ENCODE data around the gene BMP8B.

BMP8B gene

DNA sequence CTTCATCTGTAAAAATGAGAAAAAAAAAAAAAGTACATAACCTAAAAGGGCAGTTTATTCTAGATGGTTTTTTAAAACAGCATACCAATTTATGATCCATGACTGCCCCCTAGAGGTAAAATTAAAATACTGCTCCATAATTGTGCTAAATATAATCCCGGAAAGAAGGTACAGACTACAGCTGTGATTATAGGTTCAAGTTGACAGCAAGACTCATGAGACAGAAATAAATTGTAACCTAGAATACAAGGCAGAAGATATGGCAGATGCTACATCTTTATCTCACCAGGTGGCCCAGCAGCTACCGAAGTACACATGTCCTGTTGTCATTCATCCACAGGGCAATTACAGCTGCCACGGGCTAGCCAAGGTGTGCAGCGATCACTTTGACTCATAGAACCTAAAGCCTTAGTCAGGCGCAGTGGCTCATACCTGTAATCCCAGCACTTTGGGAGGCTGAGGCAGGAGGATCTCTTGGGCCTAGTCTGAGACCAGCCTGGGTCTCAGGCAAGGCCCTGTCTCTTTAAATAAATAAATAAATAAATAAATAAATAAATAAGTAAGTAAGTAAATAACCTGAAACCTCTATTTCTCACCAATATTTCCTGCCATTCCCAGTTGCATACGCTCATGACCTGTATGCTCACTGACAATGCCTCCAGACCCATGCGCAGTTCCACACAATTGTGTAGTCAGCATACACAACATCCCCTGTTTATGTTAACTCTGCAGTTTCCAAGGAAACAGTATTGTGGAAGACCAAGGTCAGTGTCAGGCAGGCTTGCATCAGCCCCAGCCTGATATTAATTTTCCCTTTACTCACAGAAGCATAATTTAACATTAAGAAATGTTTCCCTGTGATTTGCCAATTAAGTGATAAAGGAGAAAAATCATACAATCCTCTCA, 68.3 kb downstream of the BMP8B start (continued):
- TF ChIP-seq MEIS1 (CRISPR knock-in tag; IDR thresholded peaks at IDR 0.05; ENCODE audit: borderline replicate concordance) (no peak), ZNF660 (tag by site-specific recombination; IDR thresholded peaks at IDR 0.05) (0 out of 2 replicates have a peak, but pooled peaks have one; percentile 36), ZNF133 (tag by site-specific recombination; IDR thresholded peaks at IDR 0.05) (no peak), ZNF202 (tag by site-specific recombination; IDR thresholded peaks at IDR 0.05; ENCODE audit: borderline replicate concordance) (no peak), ZNF23 (tag by site-specific recombination; IDR thresholded peaks at IDR 0.05; ENCODE audit: borderline replicate concordance) (0 out of 2 replicates have a peak, but pooled peaks have one; percentile 55), ZNF658 (tag by site-specific recombination; IDR thresholded peaks at IDR 0.05) (no peak)
- TF ChIP-seq, protein P1, sequence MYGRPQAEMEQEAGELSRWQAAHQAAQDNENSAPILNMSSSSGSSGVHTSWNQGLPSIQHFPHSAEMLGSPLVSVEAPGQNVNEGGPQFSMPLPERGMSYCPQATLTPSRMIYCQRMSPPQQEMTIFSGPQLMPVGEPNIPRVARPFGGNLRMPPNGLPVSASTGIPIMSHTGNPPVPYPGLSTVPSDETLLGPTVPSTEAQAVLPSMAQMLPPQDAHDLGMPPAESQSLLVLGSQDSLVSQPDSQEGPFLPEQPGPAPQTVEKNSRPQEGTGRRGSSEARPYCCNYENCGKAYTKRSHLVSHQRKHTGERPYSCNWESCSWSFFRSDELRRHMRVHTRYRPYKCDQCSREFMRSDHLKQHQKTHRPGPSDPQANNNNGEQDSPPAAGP (tag by site-specific recombination; IDR thresholded peaks at IDR 0.05) = no peak

DNA sequence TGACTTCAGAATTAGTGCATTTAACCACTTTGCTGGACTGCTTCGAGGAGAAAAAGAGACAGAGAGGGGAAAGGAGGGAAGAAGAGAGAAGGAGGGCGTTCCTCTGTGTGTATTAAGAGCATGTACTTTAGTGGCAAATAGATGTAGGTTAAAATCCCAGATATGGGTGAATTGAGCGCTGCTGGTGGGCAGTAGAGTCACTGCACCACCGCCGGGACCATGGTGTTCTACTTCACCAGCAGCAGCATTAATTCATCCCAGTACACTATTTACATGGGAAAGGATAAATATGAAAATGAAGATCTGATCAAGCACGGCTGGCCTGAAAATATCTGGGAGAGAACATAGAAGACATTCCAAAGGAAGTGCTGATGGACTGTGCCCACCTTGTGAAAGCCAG, 70.9 kb downstream of the BMP8B start:
- Histone ChIP-seq H3K9me3 (ENCODE audit: control insufficient read depth, insufficient read depth, low read depth, low read length) (no peaks in the 10 kb centered on the region), H3K4me1 (ENCODE audit: control insufficient read depth, insufficient read depth, low read length) (no peaks in the 10 kb centered on the region), H3K36me3 (ENCODE audit: control insufficient read depth in 2 of 2, insufficient read depth in 1 of 2, low read length in 2 of 2) (no peaks in the 10 kb centered on the region), H3K4me3 (ENCODE audit: low read depth, low read length) (no peak overlapping the region), H3K27ac (ENCODE audit: extremely low read depth, low read depth, low read length) (no peak overlapping the region)
- POLR2A ChIA-PET = no interaction called here
- TF ChIP-seq ZNF785 (tag by site-specific recombination; IDR thresholded peaks at IDR 0.05) = no peak
- no peak for TF ChIP-seq REPIN1 (tag by site-specific recombination; IDR thresholded peaks at IDR 0.05; ENCODE audit: low read depth)
- TF ChIP-seq ZNF660 (tag by site-specific recombination; IDR thresholded peaks at IDR 0.05) = no peak
- TF ChIP-seq, protein P2, sequence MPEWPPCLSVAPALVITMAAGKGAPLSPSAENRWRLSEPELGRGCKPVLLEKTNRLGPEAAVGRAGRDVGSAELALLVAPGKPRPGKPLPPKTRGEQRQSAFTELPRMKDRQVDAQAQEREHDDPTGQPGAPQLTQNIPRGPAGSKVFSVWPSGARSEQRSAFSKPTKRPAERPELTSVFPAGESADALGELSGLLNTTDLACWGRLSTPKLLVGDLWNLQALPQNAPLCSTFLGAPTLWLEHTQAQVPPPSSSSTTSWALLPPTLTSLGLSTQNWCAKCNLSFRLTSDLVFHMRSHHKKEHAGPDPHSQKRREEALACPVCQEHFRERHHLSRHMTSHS (tag by site-specific recombination; IDR thresholded peaks at IDR 0.05) = no peak
- TF ChIP-seq KLF7 (tag by site-specific recombination; IDR thresholded peaks at IDR 0.05; ENCODE audit: borderline replicate concordance) = no peak
- TF ChIP-seq ZNF423 (tag by site-specific recombination; IDR thresholded peaks at IDR 0.05) = no peak
- TF ChIP-seq ZIC2 (tag by site-specific recombination; IDR thresholded peaks at IDR 0.05) = no peak
- no peak for TF ChIP-seq ZNF19 (tag by site-specific recombination; IDR thresholded peaks at IDR 0.05; ENCODE audit: low read depth)
- no peak for TF ChIP-seq IKZF3 (tag by site-specific recombination; IDR thresholded peaks at IDR 0.05)
- no peak for TF ChIP-seq ZNF510 (tag by site-specific recombination; IDR thresholded peaks at IDR 0.05; ENCODE audit: insufficient replicate concordance)
- TF ChIP-seq, protein P3, sequence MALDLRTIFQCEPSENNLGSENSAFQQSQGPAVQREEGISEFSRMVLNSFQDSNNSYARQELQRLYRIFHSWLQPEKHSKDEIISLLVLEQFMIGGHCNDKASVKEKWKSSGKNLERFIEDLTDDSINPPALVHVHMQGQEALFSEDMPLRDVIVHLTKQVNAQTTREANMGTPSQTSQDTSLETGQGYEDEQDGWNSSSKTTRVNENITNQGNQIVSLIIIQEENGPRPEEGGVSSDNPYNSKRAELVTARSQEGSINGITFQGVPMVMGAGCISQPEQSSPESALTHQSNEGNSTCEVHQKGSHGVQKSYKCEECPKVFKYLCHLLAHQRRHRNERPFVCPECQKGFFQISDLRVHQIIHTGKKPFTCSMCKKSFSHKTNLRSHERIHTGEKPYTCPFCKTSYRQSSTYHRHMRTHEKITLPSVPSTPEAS (tag by site-specific recombination; IDR thresholded peaks at IDR 0.05) = no peak
- no peak for TF ChIP-seq MYNN (tag by site-specific recombination; IDR thresholded peaks at IDR 0.05; ENCODE audit: borderline replicate concordance)
- TF ChIP-seq ZNF560 (tag by site-specific recombination; IDR thresholded peaks at IDR 0.05; ENCODE audit: borderline replicate concordance) = no peak
- TF ChIP-seq ZNF549 (tag by site-specific recombination; IDR thresholded peaks at IDR 0.05) = no peak
- CTCF ChIA-PET = interaction anchor here (0.7 to 5.8 kb wide), 6 partner anchors 15 to 526 kb away, joined by 5 to 41 read pairs (median 6); no protein-coding TSS in a partner anchor
